ENCODE measurements around the gene RUBCNL.

DNA sequence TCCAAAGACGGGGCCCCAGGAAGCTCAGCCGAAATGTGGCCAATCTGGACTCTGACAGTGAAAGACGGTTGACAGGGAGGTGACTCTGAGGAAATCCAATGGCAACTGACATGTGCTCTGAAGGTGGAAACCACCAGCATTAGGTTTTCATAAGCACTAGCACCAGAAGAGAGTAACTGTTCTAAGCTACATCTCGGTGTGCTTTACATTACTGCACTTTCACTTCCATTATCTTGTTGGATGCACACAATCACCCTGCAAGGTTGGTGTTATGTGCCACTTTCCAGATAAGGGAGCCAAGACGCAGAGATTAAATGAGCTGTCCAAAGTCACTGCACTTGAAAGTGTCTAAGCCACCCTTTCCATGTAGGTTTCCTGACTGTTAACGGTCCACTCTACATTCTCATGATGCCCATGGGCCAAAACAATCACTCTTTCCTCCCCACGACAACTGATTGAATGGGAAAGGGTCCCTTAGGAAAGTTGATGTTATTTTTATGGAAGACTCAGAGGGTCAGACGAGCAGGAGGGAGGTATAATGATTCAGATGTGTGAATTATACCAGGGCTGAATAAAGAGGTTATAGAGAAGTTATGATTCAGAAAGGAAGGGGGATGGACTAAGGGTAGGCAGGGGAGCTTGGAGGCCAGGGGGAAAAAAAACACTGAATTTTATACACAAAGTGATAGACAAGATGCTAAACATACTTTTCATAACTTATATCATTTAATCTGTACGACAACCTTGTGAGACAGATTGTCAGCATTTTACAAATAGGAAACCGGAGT is 52.8 kb downstream of the RUBCNL start:
- TF ChIP-seq, protein P1, sequence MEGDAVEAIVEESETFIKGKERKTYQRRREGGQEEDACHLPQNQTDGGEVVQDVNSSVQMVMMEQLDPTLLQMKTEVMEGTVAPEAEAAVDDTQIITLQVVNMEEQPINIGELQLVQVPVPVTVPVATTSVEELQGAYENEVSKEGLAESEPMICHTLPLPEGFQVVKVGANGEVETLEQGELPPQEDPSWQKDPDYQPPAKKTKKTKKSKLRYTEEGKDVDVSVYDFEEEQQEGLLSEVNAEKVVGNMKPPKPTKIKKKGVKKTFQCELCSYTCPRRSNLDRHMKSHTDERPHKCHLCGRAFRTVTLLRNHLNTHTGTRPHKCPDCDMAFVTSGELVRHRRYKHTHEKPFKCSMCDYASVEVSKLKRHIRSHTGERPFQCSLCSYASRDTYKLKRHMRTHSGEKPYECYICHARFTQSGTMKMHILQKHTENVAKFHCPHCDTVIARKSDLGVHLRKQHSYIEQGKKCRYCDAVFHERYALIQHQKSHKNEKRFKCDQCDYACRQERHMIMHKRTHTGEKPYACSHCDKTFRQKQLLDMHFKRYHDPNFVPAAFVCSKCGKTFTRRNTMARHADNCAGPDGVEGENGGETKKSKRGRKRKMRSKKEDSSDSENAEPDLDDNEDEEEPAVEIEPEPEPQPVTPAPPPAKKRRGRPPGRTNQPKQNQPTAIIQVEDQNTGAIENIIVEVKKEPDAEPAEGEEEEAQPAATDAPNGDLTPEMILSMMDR (IDR thresholded peaks at IDR 0.05; ENCODE audit: low read length) = no peak
- no peak for TF ChIP-seq EZH2 (IDR thresholded peaks at IDR 0.05; ENCODE audit: borderline replicate concordance, low read length)
